ENCODE data around the gene STYXL1.

STYXL1 gene

DNA sequence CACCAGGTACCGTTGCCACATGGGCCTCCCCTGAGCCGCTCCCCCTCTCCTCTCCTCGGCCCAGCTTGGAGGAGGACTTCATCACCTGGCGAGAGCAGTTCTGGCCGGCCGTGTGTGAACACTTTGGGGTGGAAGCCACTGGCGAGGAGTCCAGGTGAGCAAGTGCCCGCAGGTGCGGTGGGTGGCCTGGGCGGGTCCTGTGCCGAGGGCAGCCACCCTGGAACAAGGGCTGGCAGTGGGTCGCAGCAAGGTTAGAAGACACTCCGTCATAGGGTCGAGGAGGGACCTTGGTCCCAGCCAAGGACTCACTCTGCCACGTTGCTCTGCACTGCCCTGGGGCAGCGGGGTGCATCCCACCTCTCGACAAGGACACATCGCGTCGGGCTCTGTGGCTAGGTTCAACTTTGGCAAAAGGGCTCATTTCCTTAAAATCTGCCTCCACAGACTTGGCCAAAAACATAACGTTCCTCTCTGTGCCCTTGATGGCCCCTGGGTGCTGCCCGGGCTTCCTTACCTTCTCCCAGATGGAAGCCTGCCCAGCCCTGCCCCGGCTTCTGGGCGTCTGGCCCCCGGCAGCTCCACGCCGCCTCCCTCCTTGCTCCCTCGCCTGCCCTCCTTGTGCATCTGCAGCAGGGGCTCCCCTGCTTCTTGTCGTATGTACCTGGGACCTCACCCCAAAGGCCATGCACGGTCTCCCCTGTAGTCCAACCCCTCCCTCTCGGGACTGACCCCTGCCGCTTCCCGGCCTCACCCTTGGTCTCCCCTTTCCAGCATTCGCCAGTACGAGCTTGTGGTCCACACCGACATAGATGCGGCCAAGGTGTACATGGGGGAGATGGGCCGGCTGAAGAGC lies 66.1 kb downstream of the STYXL1 start:
- DNase-seq = no peak

DNA sequence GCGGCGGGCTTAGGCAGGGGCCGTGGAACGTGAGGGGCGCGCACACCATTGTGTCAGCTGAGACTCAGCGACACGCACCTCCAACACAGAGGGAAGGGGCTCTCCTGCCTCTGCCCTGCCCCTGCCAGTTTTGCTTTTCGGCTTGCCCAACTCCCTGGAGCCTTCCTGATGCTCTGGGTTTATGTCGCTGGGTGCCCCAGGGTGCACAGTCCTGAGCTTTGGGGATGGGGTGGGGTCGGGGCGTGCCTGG lies 66.7 kb downstream of the STYXL1 start:
- DNase-seq = no peak

DNA sequence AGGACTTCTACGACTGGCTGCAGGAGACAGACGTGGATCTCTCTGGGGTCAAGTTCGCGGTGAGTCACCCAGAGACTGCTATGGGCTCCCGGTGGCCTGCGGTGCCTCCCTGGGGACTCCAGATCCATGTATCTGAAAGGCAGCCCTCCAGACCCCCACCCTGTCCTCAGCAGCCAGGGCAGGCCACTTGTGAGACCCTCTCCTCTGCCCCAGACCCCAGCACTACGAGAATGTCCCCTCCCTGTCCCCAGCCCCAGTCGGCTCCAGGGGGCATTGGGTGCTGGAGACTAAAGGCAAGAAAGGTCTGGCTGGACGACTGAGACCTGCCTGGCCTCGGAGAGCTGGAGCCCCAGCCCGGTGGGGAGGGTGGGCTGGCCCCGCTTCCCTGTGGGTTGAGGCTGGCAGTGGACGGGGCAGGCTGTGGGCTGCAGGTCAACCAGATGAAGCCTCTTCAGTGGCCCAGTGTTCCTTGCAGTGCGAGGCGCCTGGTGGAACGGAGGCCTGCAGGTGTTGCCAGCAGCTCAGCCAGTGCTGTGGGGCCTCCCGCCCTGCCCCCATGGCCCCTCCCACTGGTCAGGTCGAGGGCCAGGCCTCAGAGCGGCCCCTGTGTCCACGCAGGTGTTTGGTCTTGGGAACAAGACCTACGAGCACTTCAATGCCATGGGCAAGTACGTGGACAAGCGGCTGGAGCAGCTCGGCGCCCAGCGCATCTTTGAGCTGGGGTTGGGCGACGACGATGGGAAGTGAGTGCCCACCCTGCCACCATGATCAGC lies 67.2 kb downstream of the STYXL1 start:
- no peak for DNase-seq

DNA sequence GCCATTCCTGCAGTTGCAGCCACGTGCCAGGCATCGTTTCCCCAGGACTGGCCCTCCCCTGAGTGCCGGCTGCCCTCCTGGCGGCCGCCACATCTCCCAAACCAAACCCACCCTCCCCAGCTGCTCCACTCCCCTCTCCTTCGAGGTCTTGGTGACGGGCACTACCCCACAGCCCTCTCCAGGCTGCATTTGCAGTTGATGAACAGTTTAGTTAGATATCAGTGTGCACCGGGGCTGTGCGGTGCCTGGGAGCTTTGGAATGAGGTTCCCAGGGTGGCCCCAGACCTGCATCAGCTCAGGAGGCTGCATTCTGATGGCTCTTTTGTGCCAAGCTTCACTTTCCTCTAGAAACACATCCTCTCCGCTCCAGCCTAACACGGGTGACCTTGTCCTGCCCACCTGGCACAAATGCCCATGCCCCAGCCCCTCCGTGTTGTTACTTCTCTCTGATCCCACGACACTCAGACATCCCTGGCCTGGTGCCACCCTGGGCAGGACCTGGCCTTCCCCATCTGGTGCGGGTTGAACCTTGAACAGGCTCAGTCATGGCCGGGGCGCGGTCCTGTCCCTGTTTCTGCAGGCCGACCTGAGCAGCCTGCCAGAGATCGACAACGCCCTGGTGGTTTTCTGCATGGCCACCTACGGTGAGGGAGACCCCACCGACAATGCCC lies 67.9 kb downstream of the STYXL1 start:
- DNase-seq = no peak

DNA sequence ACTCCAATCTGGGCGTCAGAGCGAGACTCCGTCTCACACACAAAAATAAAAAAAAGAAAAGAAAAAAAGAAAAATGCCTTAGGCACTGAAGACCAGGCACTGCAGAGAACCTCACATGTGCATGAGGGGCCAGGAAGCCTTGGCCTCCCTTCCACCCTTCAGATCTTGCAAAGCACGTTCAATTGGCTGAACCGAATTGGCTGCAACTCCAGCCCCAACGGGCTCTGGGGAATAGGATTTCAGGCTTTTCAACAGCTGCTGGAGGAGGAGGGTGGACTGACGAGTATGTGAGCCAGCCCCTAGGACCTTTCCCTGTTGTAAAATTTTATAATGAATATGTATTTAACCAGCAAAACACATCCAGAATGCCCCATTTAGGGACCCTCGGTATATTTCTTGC lies 70.1 kb downstream of the STYXL1 start:
- peak in 6 of 58 donors; percentile 12 to 46 (median 24) for DNase-seq

DNA sequence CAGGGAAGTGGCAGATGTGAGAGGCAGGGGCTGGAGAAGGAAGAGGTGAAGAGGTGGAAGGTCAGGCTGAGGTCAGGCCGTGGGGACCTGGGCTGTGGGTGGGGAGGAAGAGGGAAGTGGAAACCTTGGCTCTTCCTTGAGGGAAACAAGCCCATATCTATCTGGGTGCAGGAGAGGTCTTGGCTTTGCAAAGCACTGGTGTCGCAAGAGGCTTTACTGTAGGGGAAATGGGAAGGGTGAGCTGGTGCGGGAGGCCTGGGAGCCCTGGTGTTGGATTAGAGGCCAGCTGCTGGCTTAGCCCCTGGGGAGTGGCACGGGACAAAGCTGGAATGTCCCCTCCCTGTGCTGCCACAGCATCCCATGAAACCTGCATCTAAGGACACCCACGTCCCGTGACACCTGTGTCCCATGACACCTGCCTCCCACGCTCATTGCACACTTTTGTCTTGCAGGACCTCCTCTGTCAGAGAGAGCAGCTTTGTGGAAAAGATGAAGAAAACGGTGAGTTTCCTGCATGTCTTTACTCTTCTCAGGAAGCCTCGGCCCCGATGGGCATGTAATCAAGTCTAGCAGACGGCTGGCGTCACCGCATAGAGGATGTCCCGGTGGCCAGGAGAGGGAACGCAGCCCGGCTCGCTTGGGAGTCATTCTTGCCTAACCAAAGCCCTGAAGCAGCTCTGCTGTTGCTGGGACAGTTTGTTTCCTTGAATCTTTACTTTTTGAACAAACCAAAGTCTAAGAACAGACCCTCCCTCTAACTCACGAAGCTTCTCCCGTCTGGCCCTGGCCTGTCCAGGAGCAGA lies 75.6 kb downstream of the STYXL1 start:
- no peak for DNase-seq

DNA sequence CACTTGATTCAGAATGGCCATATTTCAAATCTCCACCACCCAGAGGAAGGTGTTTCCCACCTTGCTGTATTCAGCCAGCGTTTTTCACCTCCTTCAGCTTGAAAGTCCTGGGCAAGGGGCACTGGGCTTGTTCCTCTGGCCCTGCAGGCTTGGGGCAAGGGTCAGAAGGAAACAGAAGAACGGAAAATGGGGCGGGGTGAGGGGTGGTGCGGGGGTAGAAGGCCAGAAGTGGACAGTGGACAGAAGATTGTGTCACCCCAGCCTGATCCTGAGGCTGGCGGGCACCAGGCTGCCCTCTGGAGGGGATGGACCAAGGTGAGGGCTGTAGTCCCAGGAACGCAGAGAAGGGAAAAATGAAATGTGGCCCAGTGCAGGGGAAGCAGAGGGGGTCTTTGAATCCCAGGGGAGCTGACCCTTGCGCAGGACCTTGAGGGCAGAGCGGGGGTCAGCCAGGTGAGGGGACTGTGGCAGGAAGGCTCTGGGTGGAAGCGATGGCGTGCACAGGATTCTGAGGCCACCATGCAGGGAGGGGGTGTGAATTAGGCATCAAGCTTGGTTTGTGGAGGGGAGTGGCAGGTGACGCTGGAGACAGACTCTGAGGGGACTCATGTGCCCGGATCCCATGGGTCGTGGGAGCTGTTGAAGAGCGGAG lies 76.4 kb downstream of the STYXL1 start:
- no peak for DNase-seq

DNA sequence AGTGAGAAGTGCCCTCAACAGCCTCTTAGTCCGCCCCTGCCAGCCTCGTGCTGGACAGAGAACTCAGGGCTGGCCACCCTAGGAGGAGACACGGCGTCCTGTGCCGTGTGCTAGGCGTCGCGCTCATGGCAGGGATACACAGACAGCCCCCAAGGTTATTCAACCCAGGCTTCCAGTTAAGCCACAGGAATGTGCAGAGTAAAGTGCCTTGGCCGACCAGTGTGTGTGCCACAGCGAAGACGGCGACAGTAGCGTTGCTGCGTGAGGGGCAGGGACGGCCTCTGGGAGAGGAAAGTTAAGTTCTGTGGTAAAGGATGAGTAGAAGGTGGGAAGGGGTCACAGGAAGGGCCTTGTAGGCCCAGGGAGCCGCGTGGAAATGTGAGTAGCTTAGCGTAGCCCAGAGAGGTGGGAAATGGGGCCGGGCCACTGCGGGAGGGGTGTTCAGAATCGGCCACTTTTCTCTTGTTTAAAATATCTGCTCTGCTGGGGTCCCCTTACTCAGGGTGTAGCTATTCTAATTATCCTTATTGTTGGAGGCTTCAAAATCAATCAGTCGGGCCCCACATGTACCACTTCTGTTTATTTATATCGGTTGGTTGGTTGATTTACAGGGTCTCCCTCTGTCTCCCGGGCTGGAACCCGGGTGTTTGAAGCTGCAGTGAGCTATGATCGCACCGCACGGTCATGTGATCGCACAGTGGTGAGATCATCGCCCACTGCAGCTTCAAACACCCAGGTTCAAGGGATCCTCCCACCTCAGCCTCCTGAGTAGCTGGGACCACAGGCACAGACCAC lies 77.9 kb downstream of the STYXL1 start:
- DNase-seq = no peak

DNA sequence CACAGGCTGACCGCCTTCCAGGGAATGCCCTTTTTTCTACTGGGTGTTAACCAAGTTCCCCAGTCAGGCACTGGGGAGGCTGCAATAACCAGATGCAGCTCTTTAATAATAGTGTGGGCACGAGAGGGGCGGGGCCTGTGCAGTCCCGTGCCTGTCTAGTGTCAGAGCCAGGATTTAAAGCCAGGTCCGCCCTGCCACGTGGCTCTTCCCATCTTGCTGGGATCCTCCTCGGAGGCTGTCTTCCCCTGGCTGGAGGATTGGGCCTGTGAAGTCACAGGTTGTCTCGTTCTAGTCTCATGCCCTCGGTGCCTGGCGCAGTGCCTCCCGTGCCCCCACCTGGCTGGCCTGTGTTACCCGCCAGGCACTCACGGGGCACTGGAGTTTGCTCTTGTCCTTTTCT lies 78.6 kb downstream of the STYXL1 start:
- no peak for DNase-seq

DNA sequence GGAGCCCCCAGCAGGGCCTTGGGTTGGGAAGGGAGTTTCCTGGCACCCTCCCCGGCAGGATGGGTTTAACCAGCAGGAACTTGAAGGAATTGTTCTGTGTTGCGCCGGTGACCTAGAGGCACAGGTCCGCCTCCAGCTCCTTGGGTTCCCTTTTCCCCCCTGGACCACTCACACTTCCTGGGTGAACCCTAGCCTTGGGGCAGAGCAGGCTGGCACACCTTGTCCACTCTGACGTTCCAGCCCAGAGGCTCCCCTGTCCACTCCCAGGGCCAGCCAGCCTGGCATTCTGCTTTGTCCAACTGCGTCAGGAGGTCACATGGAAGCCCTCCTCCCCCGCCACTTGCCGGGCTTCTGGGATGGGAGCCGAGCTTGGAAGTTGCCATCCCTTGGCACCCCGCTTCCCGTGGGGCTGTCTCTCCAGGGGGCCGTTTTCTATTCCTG lies 79.2 kb downstream of the STYXL1 start:
- DNase-seq = peak in 46 of 58 donors; percentile 12 to 86 (median 52)

DNA sequence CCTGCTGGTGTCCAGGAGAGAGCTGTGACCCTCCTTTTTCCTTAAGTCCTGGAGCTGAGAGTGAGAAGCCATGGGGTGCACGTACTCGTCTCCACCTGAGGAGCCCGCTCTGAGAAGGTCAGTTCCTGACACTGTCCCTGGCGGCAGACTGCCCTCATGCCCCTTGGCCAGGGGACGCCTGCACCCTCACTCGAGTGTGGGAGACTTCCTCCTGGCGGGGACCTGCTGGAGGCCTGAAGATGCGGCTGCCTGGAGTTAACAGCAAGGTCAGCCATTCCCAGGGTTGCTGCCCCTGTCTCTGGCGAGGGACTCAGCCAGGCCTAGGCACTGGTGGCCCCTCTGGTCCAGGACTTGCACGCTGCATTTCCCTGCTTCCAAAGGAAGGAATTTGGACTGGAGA lies 79.8 kb downstream of the STYXL1 start:
- DNase-seq = no peak

DNA sequence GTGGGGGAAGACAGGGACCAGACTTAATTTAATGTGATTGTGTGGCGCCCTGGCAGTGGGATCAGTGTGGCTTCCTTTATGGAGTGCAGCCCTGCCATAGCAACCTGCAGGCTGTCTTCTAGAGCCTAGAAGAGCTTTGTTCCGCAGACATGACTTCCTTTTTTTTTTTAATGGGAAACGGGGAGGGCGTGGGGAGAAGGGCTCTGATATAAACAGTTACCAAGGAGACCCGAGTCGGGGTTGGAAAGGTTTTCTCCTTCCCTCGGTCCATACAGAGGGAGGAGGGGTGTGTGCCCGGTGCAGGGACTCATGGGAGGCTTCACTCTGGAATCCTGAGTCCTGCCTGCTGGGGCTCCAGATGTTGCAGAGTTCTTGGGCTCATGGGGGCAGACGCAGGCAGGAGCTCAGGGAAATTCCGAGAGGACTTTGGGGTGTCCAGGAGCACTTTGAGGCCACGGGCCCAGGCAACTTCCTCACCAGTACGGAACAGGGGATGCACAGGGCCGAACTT lies 80.3 kb downstream of the STYXL1 start:
- DNase-seq = no peak

DNA sequence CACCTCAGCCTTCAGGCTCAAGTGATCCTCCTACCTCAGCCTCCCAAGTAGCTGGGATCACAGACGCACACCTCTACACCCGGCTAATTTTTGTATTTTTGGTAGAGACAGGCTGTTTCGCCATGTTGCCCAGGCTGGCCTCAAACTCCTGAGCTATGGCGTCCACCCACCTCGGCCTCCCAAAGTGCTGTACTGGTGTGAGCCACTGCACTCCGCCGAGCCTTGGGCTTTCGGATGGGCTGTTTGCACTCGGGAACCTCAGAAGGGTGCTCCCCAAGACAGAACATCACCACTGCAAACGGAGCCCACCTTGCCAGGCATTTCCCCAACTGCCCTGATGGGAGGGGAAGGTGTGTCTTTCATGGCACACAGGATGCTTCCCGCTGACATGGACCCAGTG lies 80.7 kb downstream of the STYXL1 start:
- DNase-seq = no peak

DNA sequence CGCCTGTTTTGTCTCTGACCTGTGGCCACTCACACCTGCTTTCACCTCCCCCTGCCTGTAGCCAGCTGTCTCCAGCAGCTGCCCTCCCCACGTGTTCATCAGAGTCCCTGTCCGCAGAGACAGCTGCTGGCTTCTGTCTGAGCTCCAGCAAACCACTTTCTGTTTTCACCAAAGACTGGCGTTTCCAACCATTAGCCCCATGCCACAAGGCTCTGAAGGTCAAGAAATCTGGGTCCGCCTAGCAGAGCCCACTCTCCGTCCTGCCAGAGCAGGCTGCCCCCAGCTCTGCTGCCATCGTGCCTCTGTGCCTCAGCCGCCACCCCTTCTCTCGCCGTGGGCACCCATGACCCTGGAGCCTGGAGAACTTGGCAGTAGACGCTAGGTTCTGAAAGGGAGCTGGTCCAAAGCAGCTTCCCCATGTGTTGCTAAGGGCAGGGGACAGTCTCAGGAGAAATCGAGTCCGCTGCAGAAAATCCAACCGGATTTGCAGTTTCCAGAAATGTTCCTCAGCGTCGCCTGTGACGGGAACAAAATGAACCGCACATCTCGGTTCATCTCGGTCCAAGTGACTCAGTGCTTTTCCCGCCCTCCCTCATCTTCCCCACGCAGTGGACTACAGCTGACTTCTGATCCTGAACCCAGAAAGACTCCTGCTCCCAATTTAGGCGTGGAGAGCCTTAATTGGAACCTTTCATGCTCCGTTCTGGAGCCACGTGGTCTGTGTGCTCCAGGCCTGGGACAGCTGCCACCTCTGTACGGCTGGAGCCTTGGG lies 81.4 kb downstream of the STYXL1 start:
- peak in 17 of 58 donors; percentile 18 to 63 (median 37) for DNase-seq

DNA sequence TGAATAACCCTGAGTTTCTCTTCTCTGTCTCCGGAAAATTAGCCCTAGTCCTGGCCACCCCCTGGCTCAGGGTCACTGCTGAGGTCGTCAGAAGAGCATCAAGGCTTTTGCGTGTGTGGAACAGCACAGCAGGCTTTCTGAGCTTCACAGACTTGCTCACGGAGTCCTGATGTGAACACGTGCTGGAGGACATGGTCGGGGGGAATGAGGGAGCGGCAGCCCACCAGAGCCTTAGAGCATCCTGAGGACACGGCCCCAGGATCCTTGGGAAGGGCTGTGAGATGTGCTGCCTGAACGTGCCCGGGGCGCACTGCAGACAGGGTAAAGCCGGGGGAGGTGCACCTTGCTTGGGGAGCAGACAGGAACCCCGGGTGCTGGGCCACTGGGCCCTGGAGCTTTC lies 82.2 kb downstream of the STYXL1 start:
- DNase-seq = no peak

DNA sequence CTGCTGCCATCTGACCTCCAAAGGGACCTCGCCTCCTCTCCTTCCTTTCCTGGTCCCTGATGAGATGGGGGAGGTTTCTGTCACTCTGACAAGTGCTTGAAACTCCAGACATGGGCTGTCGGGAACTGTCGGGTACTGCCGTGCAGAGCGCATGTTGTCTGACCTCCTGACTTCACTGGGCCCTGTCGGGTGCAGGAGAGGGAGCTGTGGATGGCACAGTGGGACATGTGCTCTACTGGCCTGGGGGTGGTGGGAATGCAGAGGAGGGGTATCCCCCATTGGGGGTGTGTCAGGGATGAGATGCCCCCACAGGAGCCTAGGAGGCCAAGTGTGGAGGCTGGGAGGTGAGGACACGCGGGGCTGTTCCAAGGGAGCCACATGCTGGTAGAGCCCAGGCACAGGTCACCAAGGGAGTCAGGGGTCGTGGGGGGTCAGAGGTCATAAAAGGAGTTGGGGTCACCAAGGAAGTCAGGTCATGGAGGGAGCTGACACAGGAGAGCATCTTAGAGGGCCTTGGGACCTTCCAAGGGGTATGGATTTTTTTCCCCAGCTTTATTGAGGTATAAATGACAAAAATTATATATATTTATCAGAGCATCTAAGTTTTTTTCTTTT lies 84.3 kb downstream of the STYXL1 start:
- DNase-seq = no peak

DNA sequence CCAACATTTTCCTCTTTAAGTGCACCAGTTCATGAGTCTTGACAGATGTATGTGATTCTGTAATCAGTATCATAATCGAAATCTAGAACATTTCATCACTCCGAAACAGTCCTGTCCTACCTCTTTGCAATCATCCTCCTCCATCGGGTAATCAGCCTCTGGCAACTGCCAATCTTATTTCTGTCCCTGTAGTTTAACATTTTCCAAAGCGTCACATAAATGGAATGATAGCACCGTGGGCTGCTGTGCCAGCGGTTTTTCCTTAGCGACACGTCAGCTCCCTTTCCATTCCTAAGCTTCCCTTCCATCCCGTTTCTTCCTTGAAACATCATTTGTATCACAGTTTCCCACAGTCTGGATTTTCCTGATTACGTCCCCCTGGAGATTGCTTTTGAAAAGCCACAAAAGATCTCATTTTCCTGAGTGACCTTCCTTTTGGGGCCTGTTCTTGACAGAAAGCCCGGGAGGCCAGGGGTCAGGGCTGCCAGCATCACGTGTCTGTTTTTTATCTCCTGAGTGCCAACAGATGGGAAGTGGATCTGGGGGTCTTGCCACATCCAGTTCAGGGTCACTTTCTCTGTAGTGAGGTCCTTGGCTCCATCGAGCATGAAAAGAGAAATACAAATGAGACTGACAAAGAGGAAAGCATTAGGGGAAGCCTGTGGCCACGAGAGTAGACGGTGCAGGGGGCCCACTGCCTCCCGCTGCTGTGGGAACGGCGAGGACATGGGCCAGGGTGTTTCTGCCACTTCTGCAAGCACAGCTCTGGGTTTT lies 85.0 kb downstream of the STYXL1 start:
- peak in 2 of 58 donors; percentile 32 to 39 for DNase-seq

DNA sequence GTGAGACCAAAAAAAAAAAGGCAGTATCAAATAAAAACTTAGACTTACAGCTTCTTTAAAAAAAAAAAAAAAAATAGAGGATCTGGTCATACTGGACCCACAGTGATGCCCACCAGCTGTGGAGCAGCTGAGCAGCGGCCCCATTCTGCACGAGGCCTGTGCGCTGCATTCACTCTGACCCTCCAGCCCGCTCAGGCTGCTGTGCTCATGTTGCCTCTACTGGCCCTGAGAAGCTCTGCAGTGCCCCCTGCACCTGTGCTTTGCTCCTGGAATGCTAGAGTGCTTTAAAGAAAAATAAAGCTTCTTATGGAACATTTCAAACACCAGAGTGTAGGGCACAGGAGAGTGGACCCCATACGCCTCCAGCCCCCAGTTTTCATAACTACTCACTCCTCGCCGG lies 86.6 kb downstream of the STYXL1 start:
- no peak for DNase-seq
